ENCODE results near the gene CHAC1.

GRCh38 chr15:40925495-40925862, 27.8 kb upstream of the CHAC1 start:
- TF ChIP-seq POLR2A (IDR thresholded peaks at IDR 0.05) (no peak), CTCF (IDR thresholded peaks at IDR 0.05) (no peak)

All from transverse colon (tissue), 3 donors.